AG09309 (cell line): ENCODE results near the gene TMEM271.
"Not testable (repeated sequence)": the region's sequence is repeated elsewhere in the genome, so short reads cannot be mapped to it uniquely, and the experiment has no call there.

Source experiments
- DNase-seq: peaks from one replicate; pipeline ENCODE4 v3.0.0-alpha.2; 2010; ENCODE audit warnings: low read depth
- H3K4me3 ChIP-seq: 2 replicates; pipeline ENCODE4 v1.5.1; 2011; ENCODE audit warnings: mild to moderate bottlenecking, low read depth, low read length, moderate library complexity; ENCODE audit not compliant: control insufficient read depth
- TF ChIP-seq, protein P1 (sequence below): IDR thresholded peaks from 2 replicates; pipeline ENCODE4 v1.5.1; 2011; ENCODE audit warnings: mild to moderate bottlenecking, low read depth, low read length, inconsistent platforms; ENCODE audit not compliant: insufficient read depth, control insufficient read depth; ENCODE audit errors: missing control alignments

The TMEM271 gene

DNA sequence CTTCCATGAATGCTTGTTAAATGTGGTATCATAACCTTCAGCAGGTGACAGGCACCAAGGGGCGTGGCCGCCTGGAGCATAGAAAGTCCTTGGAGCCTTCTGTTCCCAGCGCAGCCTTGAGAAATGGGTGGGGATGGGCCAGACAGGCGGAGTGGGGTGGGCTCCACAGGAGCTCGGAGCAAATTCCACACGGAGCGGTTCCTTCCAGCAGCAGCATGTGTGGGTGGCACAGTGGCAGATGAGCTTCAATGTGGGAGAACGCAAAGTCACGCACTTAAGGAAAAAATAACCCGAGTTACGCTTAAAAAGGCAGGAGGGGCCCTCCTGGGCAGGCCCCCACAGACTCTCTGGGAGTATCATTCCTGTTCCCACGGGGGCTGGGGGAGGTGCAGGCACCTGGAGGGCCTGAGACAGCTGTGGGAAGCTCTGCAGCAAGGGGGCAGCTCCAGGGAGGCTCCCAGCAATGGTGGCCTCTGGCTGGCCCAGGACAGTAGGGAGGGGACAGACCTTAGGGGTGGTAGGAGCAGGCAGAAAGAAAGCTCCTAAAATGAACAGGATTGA is 15.3 kb downstream of the TMEM271 start:
- no peak overlapping the region for H3K4me3 ChIP-seq
- TF ChIP-seq, protein P1, sequence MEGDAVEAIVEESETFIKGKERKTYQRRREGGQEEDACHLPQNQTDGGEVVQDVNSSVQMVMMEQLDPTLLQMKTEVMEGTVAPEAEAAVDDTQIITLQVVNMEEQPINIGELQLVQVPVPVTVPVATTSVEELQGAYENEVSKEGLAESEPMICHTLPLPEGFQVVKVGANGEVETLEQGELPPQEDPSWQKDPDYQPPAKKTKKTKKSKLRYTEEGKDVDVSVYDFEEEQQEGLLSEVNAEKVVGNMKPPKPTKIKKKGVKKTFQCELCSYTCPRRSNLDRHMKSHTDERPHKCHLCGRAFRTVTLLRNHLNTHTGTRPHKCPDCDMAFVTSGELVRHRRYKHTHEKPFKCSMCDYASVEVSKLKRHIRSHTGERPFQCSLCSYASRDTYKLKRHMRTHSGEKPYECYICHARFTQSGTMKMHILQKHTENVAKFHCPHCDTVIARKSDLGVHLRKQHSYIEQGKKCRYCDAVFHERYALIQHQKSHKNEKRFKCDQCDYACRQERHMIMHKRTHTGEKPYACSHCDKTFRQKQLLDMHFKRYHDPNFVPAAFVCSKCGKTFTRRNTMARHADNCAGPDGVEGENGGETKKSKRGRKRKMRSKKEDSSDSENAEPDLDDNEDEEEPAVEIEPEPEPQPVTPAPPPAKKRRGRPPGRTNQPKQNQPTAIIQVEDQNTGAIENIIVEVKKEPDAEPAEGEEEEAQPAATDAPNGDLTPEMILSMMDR = no peak
- DNase-seq = no peak

DNA sequence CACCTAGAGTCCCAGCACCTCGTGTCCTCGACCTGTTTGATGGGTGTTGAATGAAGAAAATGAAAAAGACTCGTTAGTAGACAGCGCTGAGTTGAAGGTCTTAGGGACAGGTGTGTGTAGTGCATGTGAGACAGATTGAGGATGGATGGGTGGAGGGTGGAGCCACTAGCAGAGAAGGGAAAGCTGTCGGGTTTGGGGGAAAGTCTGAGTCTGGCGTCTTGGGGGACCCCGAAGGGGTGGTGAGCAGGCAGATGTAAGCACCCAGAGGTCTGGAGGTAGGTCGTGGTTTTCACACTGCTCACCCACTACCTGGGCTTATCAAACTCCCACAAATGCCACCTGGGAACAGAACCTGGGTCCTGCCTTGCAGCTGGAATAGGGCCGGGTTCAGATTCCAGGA is 16.0 kb downstream of the TMEM271 start:
- DNase-seq = no peak
- TF ChIP-seq, protein P1 = no peak
- H3K4me3 ChIP-seq = no peak overlapping the region

DNA sequence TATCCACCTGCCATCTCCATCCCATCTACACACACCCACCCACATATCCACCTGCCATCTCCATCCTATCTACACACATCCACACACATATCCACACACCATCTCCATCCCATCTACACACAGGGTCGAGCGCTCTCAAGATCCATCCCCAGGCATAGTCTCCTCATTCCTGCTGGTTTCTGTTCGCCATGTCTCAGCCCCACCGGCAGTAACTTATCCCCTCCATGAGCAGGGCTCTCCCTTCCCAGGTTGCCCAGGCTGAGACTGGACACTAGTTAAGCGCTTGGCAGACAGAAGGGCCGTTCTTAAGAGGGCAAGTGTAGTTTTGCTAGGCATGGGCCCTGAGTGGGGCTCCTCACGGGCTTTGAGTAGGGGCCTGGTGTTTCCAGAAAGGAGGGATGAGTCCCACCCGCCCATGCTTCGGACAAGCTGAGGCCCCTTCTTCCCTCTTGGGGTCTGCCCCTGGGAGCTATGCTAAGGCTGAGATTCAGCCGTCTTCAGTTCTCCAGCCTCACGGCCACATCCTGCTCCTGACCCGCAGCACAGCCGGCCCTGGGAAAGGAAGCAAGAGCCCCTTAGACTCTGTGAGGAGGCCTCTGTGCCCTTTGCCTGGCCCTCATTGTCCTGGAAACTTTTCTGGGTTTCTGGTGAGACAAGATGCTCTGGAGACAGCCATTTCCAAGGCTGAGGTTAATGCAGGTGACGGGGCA is 20.4 kb downstream of the TMEM271 start:
- TF ChIP-seq, protein P1 = no peak
- H3K4me3 ChIP-seq = no peak overlapping the region
- no peak for DNase-seq

DNA sequence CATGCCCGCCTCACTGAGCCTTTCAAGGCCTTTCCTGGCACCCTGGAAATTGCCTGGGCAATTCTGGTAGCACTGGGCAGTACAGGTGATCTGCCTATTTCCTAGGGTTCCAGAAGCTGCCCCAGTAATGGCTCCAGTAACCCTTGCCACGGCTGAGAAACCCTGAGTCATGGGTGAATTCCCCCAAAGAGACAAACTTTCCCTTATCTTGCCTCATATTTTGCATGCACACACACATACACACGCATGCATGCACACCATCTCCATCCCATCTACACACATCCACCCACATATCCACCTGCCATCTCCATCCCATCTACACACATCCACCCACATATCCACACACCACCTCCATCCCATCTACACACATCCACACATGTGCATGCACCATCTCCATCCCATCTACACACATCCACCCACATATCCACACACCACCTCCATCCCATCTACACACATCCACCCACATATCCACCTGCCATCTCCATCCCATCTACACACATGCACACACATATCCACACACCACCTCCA is 21.2 kb downstream of the TMEM271 start:
- not testable (repeated sequence) for DNase-seq, H3K4me3 ChIP-seq

DNA sequence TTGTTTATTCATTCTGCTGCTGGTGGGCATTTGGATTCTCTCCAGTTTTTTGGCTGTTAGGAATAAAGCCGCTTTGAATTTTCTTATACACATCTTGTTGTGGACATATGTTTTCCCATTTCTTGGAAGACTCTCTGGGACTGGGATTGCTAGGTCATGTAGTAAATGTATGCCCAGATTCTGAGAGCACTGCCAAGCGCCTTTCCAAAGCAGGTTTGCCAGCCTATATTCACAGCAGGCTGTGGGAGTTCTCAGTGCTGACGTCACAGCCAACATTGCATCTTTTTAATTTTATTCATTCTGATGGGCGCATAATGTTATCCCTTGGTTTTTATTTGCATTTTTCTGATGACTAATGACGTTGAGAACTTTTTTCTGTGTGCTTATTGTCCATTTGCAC is 24.1 kb downstream of the TMEM271 start:
- TF ChIP-seq, protein P1 = no peak
- no peak for DNase-seq
- H3K4me3 ChIP-seq = no peak overlapping the region

DNA sequence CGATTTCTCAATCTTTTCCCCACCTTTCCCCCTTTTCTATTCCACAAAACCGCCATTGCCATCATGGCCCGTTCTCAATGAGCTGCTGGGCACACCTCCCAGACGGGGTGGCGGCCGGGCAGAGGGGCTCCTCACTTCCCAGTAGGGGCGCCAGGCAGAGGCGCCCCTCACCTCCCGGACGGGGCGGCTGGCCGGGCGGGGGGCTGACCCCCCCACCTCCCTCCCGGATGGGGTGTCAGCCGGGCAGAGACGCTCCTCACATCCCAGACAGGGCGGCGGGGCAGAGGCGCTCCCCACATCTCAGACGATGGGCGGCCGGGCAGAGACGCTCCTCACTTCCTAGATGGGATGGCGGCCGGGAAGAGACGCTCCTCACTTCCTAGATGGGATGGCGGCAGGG is 25.8 kb downstream of the TMEM271 start:
- not testable (repeated sequence) for H3K4me3 ChIP-seq, DNase-seq

DNA sequence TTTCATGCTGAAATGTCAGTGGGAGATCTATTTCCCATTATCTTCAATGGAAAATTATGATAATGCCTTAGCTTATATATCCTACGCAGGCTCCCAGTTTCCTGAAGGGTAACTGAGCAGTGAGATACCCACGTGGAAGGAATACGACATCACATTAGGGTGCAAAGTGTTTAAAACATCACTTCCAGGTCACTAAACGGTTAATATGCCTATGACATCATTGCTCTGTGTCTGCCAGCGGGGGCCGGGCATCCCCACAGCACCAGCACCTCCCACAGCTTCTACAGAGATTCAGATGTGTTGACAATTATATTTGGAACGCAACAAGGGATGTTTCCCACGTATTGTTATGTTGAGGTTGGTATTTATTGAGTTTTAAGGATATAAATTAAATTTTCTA is 27.1 kb downstream of the TMEM271 start:
- TF ChIP-seq, protein P1 = no peak
- no peak for DNase-seq

More for the DNA sequence above, 27.1 kb downstream of the TMEM271 start:
- no peak overlapping the region for H3K4me3 ChIP-seq
